RCC 7860 (cell line): ENCODE measurements around the gene SDK1.

ENCODE experiments used
- DNase-seq: peaks from one replicate; pipeline ENCODE4 v3.0.0-alpha.2; 2015; ENCODE audit warnings: low spot score
- FAIRE-seq: peaks from 2 replicates; lab custom pipeline; 2012; peaks lifted over from hg19 to GRCh38; lab: Jason Lieb, UNC

Gene SDK1

DNA sequence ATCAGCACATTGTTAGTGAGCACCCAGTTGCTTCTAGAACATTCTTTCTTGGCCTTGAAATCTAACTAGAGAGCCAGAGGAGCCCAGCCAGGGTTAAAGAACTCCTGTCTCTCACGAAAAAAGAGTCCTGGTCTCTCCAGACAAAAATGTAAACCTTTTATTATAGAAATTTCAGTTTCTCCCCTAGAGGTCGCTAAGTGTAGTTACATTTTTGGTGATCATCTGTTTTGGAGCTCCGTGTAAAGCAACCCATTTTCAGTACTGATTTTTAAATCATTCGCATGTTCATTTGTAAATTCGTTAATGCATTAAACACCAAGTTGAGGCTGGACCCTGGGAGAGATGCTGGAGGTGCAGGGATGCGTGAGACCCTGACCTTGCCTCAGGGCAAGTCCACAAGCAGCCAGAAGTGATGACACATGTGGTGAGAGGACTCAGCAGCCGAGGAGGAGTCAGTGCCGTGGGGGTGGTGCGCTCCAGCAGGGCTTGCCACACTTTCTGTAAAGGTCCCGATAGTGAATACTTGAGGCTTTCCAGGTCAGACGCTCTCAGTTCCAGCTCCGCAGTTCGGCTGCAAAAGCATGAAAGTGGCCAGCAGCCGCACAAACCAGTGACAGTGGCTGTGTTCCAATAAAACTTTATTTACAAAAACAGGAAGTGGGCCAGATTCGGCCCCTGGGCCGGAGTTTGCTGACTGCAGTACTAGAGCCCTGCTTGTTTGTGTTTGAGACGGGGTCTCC lies 802.5 kb downstream of the SDK1 start:
- peak; percentile 20 for DNase-seq

DNA sequence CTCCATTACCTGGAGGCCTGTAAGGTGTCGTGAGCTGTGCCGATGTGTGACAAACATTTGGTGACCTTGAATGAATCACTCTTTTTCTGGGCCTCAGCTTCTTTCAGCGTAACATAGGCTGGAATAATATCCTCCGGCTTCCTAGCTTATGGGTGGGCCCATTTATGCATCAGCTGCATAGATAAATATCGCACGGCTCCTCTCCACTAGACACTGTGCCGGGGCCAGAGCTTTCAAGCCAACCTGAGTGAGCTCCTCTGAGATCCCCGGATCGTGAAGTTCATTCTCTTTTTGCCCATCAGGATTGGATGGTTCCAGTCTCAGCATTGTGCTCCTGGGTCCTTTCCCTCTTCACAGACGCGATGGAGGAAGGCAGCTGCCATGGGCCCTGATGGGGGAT lies 806.8 kb downstream of the SDK1 start:
- DNase-seq (no peak), FAIRE-seq (no peak)

More for the DNA sequence above, 802.5 kb downstream of the SDK1 start:
- no peak for FAIRE-seq

DNA sequence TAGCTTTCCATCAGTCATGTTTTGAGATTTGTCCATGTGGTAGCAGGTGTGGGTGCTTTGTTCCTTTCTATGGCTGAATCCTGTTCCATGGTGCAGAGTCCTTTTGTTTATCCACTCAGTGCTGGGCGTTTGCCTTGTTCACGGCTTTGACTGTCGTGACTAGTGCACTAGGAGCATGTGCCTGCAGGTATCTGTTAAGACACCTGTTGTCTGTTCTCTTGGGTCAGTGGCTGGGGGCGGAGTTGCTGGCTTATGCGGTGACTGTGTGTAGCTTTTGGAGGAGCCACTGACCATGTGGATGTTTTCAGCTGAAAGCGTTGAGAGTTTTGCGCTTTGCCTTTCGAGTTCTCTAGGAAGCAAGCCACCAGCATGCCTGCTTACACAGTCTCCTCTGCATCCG lies 807.9 kb downstream of the SDK1 start:
- DNase-seq, result no peak
- no peak for FAIRE-seq

DNA sequence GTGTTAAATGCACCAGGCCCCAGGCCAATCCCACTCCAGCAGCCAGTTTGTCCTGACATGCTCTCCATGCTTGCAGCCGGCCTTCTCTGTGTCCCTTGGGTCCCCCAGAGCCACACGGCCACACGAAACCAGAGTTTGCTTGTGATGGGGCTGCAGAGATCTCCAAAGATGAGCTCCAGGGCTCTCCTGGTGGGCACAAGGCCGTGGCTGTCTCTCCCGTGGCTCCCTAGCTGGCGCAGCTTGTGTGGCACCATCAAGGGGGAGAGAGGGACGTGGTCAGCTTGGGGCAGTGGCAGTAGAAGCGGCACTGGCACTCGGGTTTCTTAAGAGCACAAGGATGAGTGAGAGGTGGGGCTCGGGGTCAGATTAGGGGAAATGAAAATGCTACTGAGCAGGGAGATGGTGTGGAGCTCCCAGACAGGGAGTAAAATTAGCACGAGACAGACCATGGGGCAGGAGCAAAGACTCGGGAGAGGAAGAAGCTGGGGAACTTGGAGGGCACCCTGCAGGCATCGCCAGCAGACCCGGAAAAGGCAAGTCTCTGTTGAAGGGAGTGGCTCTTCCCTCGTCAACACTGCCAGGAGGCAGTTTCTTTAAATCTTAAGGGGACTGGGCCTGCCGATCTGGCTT lies 808.5 kb downstream of the SDK1 start:
- FAIRE-seq (no peak), DNase-seq (no peak)

DNA sequence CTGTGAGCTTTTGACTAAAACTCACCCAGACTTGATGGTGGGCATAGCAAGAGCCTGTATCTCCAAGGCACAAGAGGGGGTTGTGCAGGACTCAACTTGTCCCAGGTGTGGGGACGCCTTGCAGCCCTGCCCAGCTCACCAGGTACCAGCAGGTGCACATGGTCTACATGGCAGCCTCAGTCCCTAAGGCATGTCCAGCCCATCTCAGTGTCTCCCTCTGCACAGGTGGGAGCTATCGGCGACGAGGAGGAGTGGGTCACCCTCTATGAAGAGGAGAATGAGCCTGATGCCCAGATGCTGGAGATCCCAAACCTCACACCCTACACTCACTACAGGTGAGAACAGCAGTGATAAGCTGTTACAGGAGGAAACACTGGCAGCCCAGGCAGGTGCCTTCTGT lies 809.4 kb downstream of the SDK1 start:
- no peak for DNase-seq
- FAIRE-seq, result no peak

DNA sequence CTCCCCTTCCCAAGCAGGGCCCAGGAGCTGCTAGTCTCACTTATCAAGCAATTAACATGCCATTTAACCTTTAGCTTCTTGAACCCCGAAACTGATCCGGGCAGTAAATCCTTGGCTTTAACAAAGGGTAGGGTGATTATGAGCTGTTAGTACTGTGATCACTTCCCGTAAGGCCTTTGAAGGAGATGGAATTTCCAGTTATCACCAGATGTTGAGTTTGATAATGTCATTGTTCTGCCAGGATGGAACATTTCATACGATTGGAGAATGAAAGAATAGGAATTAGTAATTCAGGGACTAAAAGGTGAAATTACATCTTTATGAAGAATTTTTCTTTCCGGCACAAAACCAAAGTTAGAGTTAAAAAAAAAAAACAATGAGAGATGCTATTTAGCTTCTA lies 810.1 kb downstream of the SDK1 start:
- FAIRE-seq (no peak), DNase-seq (no peak)

DNA sequence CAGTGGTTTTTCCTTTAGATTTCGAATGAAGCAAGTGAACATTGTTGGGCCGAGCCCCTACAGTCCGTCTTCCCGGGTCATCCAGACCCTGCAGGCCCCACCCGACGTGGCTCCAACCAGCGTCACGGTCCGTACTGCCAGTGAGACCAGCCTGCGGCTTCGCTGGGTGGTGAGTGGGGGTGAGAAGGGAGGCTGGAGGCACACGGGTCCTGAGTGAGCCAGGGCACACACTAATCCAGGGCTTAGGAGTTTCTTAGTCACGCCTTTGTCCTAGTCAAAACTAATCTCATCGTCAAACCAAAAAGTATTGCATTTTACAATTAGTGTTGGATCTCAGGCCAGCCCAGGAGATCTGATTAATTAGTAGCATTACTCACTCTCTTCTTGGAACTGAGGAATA lies 812.2 kb downstream of the SDK1 start:
- FAIRE-seq, result no peak
- no peak for DNase-seq

DNA sequence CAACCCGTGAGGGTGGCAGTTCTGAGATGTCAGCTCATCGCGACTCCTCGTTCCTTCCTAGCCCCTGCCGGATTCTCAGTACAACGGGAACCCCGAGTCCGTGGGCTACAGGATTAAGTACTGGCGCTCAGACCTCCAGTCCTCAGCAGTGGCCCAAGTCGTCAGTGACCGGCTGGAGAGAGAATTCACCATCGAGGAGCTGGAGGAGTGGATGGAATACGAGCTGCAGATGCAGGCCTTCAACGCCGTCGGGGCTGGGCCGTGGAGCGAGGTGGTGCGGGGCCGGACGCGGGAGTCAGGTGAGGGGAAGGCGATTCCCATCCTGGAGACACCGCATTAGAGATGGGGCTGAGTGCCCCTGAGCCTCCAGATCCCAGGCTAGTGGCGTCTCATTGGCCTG lies 812.9 kb downstream of the SDK1 start:
- DNase-seq (no peak), FAIRE-seq (no peak)

DNA sequence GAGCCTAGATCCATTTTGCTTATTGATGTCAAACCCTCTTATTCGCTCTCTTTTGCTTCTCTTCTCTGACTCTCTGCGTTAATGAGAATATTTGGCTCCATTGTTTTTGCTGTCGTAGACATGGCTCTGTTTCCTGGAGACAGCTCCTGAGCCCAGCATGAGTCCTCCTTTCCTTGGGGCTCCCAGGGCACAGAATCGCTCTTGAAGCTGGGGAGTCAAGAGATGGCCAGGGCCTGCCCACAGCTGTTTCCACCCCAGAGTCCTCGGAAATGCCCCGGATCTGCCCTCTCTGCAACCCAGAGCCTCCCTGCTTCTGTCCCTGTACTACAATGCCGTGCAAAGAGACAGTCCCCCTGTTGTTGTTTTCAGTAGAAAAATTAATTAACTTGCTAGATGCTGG lies 814.4 kb downstream of the SDK1 start:
- FAIRE-seq (no peak), DNase-seq (no peak)

DNA sequence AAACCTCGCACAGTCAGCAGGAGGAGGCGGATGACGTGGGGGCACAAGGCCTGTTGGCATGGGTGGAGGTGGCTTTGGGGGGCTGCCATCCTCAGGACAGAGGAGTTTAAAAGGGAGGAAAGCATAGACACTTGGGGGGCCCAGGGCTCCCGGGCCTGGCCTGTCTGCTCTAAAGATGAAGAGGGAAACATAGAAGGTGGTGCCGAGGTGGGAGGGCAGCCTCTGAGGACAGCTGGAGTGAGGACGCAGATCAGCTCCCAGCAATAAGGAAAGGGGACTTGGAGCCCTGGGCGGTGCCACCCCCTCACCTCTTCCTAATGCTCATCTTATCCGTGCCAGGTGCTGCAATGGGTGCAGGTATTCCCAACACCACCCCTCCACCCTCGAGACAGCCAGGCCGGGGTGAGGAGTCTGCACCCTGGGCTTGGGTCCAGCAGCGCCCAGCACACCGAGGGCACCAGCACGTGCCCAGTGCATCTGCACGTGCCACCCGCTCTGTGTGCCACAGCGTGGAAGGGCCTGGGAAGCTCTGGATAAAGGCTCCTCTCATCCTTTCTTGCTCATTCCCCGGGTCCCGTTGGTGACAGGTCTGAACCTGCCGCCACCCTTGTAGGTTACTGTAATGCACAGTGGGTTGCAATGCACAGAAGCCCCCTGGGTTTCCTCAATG lies 815.0 kb downstream of the SDK1 start:
- no peak for FAIRE-seq
- no peak for DNase-seq

DNA sequence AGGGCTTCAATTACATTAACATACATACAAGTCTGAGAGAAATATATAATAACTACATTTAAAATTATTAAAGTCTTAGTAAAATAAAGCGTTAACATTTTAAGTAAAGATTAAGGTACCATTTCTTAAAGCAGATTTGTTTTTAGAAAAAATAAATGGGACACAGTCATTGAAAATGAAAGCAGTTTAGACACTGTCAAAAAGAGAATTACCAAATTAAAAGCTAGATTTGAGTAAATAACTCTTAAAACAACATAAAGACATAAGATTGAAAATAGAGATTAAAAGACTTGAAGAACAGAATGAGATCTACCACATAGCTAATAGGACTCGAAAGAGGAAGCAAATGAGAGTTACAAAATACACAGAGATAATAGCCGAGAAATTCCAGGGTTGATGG lies 818.8 kb downstream of the SDK1 start:
- no peak for DNase-seq
- no peak for FAIRE-seq

DNA sequence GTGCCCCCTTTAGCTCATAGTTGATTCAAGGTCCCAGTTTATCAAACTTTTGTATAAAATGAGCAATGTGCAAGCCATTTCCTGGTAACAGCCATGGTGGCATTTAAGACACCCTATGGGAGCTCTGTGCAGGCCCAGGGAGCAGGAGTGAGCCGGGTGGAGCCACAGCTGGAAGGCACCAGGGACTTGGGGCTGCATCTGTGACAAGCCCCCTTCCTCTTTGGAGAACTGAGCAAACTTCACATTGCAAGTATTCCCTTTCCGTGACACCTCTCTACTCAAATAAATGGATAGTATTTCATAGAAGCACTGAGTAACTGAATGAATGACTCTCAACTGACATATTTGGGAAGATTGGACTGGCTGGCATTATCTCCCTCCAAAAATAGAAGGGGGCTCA lies 822.3 kb downstream of the SDK1 start:
- no peak for FAIRE-seq
- DNase-seq, result no peak

DNA sequence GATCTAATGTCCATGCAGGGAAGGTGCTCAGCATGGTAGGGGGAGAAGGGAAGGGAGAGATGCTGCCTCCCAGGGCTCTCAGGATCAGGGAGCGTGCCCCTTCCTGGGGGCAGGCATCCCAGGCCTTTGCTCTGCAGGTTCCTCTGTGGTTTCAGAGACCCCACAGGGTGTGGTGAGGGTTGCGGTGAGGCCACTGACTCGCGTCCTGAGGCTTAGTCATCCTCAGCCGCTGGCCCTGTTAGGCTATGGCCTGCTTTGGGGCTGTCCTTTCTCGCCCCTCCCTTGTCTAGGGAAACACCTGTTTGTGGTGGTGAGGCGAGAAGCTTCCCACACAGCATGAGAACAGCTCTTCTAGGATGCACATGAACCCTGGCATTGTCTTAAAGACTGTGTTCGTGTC lies 822.8 kb downstream of the SDK1 start:
- DNase-seq, result no peak
- no peak for FAIRE-seq

DNA sequence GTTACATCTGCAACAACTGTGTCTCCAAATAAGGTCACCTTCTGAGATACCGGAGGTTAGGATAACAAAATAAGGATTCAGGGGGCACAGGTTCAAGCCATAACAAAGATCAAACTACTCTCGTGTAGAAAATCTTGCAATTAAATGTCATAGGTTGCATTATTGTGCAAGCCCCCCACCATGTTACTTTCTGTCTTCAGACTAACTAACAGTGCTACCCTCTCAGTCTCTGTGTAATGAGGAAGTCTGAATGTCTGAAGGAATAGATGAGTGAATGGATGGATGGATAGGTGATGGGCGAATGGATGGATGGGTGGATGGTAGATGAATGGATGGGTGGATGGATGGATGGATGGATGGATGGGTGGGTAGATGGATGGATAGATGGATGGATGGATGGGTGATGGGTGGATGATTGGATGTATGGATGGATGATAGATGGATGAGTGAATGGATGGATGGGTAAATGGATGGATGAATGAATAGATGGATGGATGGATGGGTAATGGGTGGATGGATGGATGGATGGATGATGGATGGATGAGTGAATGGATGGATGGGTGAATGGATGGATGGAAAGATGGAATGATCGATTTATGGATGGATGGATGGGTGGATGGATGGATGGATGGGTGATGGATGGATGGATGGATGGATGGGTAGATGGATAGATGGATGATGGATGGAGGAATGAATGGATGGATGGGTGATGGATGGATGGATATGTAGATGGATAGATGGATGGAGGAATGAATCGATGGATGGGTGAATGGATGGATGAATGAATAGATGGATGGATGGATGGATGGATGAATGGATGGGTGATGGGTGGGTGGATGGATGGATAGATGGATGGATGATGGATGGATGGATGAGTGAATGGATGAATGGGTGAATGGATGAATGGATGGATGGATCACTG lies 823.8 kb downstream of the SDK1 start:
- FAIRE-seq (no peak), DNase-seq (no peak)

DNA sequence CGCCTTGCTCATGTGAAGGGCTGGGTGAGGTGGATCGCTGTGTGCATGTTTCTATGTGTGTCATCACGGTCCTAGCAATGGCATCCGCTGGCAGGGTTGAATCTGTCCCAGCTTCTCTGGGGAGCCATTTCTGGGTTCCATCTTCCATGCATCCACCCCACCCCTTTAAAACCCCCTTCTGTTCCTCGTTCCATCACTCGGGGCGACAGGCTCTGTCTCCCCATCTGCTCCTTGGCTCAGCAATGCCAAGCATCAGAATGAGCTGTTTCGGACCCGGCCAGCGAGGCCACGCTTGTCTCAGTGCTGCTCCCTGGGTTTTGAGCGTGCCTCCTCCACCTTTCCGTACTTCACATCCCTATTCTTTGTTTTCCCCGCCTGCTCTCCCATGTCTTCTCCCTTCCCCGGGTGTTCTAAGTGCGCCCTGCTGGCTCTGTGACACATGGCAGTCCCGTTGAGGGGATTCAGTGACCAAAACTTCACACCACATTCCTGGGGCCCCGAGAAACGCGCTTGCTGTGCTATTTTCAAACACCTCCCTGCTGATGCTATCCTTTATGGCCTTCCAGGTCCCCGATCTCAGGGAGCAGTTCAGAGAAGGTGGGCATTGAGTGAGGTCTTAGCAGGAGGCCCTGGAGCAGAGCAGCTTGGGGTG lies 827.0 kb downstream of the SDK1 start:
- no peak for DNase-seq
- FAIRE-seq, result no peak

DNA sequence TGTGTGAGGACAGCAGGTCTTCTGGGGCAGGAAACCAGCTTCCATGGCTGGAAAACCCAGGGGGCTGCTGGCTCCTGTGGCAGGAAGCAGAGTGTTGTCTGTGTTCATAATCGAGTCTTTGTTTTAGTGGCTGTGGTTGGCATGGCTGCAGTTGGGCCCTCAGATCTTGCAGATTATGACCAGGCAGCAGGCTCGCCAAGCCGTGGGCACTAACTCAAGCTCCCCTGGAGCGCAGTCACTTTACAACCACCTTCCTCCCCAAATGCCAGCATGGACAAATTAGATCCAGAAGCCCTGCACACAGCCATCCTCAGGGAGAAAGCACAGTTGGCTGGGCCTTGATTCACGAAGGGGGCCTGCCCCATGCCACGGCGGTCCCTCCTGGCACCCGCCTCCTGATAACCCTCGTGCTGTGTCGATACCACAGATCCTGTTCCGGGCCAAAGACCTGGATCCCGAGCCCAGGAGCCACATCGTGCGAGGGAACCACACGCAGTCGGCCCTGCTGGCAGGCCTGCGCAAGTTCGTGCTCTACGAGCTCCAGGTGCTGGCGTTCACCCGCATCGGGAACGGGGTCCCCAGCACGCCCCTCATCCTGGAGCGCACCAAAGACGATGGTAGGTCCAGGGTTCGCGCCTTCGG lies 828.5 kb downstream of the SDK1 start:
- no peak for DNase-seq
- no peak for FAIRE-seq

DNA sequence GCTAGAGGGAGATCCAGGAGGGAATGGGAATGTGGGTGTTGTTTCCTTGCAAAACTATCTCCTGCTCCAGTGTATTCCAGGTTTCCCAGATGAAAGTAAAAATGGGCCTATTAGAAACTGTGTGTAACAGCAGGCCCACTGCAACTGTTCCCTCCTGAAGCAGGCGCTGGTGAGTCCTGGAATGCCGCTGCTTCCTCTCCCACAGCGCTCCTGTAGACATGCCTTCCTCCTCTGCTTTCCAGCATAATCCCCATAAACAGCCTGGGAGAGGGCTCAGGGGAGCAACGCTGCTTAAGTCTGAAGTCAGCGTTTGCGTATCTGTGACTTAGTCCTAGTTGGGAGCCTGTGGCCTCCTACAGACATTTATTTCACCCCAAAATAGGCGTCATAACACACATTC lies 830.0 kb downstream of the SDK1 start:
- DNase-seq (no peak), FAIRE-seq (no peak)

DNA sequence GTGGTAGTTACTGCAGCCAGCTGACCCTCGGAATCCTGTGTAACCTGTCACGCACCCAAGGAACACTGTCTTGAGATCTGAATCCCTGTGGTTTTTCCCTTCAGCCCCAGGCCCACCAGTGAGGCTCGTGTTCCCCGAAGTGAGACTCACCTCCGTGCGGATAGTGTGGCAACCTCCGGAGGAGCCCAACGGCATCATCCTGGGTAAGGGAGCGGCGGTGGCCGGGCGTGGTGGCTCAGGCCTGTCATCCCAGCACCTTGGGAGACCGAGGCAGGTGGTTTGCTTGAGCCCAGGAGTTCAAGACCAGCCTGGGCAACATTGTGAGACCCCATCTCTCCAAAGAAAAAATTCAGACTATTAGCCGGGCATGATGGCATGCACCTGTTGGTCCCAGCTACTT lies 831.2 kb downstream of the SDK1 start:
- no peak for DNase-seq
- no peak for FAIRE-seq

DNA sequence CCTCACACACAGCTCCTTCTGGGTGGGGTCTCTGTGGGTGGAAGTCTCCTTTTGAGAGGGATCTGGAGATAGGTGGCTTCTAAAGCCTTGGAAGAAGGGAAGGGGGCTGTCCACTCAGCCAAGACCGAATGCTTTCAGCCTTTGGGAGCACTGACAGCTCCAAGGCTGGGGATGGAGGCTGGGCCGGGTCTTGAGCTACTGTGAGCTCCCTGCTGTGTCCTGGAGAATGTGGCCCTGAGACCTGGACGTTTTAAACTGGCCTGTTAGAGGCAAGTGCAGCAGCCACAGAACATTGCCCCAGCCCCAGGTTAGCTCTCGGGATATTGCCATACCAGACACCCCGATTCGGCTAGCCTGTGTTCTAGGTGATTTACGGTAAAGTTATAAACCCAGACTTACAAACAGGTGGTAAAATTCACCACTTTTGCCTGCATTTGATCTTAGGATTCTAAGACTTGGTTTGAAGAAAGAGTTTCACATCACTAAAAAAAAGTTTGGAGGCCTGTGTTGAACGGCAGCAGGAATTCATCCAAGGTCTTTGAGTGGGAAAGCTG lies 832.5 kb downstream of the SDK1 start:
- FAIRE-seq (no peak), DNase-seq (no peak)

DNA sequence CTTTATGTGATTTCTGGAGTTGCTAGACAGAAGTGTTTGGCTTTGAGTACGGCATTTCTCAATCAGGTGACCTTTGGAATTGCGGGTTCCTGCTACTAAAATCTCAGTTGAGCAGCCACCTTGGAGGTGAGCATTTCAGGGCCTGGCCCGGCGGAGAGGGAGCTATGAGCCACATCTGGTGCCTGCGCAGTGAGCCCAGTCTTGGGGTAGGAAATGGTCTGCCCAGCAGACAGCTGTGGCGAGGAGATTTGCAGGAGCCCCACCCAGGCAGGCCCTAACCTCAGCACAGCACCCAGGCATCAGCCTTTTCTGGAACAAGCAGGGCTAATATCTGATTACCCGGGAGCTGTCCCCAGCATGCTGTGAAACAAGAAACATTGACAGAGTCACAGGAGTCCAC lies 833.2 kb downstream of the SDK1 start:
- FAIRE-seq (no peak), DNase-seq (no peak)
